CD14-positive monocyte (primary cell): Measurements from ENCODE around the gene YPEL4. TPM values are rescaled to one million over a fixed set of nuclear protein-coding genes. Genes with fewer than 3 reads are reported as not detected.

Experiments
- DNase-seq, 3 donors: peaks; one replicate each; pipeline ENCODE4 v3.0.0-alpha.2; 2011 to 2022
- H2AFZ ChIP-seq: 2 replicates; pipeline ENCODE4 v1.6.0; 2012; ENCODE audit warnings: mild to moderate bottlenecking, low read depth, low read length, inconsistent platforms; ENCODE audit not compliant: insufficient read depth, poor library complexity, severe bottlenecking
- H3K27ac ChIP-seq, 2 donors: 1 replicate in 1 of 2; 2 replicates in 1 of 2; pipeline ENCODE4 v1.5.1; 2012 to 2013; ENCODE audit warnings: low read length in 2 of 2, control low read depth in 1 of 2, inconsistent platforms in 1 of 2, low read depth in 1 of 2, mild to moderate bottlenecking in 1 of 2
- H3K27me3 ChIP-seq, 2 donors: one replicate each; pipeline versions ENCODE4 v1.6.0 to v1.6.1; 2011 to 2013; ENCODE audit warnings: low read length in 2 of 2; ENCODE audit not compliant: control insufficient read depth in 2 of 2, insufficient read depth in 2 of 2
- H3K36me3 ChIP-seq, 2 donors: replicated peaks in 1 of 2; 1 replicate in 1 of 2; 2 replicates in 1 of 2; pipeline versions ENCODE4 v1.5.1 to v1.6.1; 2012 to 2013; ENCODE audit warnings: low read length in 2 of 2, control low read depth in 1 of 2, inconsistent platforms in 1 of 2, mild to moderate bottlenecking in 1 of 2; ENCODE audit not compliant: insufficient read depth in 2 of 2, control insufficient read depth in 1 of 2
- H3K4me1 ChIP-seq, 2 donors: 1 replicate in 1 of 2; 2 replicates in 1 of 2; pipeline versions ENCODE4 v1.5.1 to v1.6.1; 2012 to 2013; ENCODE audit warnings: low read length in 2 of 2, control low read depth in 1 of 2, inconsistent platforms in 1 of 2, mild to moderate bottlenecking in 1 of 2, moderate library complexity in 1 of 2; ENCODE audit not compliant: insufficient read depth in 2 of 2, control insufficient read depth in 1 of 2
- H3K4me2 ChIP-seq: replicated peaks from 2 replicates; pipeline ENCODE3; 2012; ENCODE audit warnings: low read length, moderate library complexity, mild to moderate bottlenecking; ENCODE audit not compliant: poor library complexity, severe bottlenecking; ENCODE audit errors: extremely low read depth
- H3K4me3 ChIP-seq, 3 experiments: fragments of 200-600 bp in 1 of 3; sonication (generic) in 1 of 3; replicated peaks in 1 of 3; 1 replicate in 2 of 3; 2 replicates in 1 of 3; pipeline ENCODE4 v1.5.1; 2011 to 2013; ENCODE audit warnings: low read length in 3 of 3, mild to moderate bottlenecking in 3 of 3, control low read depth in 2 of 3, low read depth in 2 of 3, inconsistent platforms in 1 of 3, moderate library complexity in 1 of 3
- H3K79me2 ChIP-seq: 2 replicates; pipeline ENCODE4 v1.6.0; 2012; ENCODE audit warnings: mild to moderate bottlenecking, control low read depth, inconsistent platforms, low read length, moderate library complexity; ENCODE audit not compliant: insufficient read depth
- H3K9ac ChIP-seq: 2 replicates; pipeline ENCODE4 v1.6.0; 2017; ENCODE audit warnings: low read length, mild to moderate bottlenecking; ENCODE audit not compliant: insufficient read depth, poor library complexity, severe bottlenecking
- H3K9me3 ChIP-seq, 2 donors: replicated peaks in 1 of 2; 1 replicate in 1 of 2; 2 replicates in 1 of 2; pipeline versions ENCODE4 v1.5.1 to v1.6.1; 2012 to 2013; ENCODE audit warnings: low read length in 2 of 2, control low read depth in 1 of 2; ENCODE audit not compliant: control insufficient read depth in 1 of 2, insufficient read depth in 1 of 2
- H4K20me1 ChIP-seq: 2 replicates; pipeline ENCODE4 v1.6.0; 2012; ENCODE audit warnings: mild to moderate bottlenecking, low read length, control low read depth, moderate library complexity; ENCODE audit not compliant: insufficient read depth
- H3K27ac Mint-ChIP-seq, 7 donors: one replicate each; pipeline ENCODE4 v1.8.0; 2020; ENCODE audit warnings: mild to moderate bottlenecking in 7 of 7, mixed read lengths in 7 of 7, moderate library complexity in 6 of 7, inconsistent platforms in 2 of 7
- H3K27me3 Mint-ChIP-seq, 3 donors: one replicate each; pipeline ENCODE4 v1.8.0; 2021 to 2022; ENCODE audit warnings: low read depth in 3 of 3, mild to moderate bottlenecking in 3 of 3, mixed read lengths in 3 of 3, moderate library complexity in 3 of 3, inconsistent platforms in 1 of 3
- H3K36me3 Mint-ChIP-seq, 2 donors: one replicate each; pipeline ENCODE4 v1.8.0; 2020; ENCODE audit warnings: mixed read lengths in 2 of 2, inconsistent platforms in 1 of 2, mild to moderate bottlenecking in 1 of 2
- H3K4me1 Mint-ChIP-seq: one replicate; pipeline ENCODE4 v1.8.0; 2020; ENCODE audit warnings: mild to moderate bottlenecking, mixed read lengths
- H3K4me3 Mint-ChIP-seq, 2 donors: one replicate each; pipeline ENCODE4 v1.8.0; 2020; ENCODE audit warnings: mild to moderate bottlenecking in 2 of 2, mixed read lengths in 2 of 2, moderate library complexity in 1 of 2
- H3K9me3 Mint-ChIP-seq, 7 donors: one replicate each; pipeline ENCODE4 v1.8.0; 2020 to 2022; ENCODE audit warnings: mixed read lengths in 7 of 7, mild to moderate bottlenecking in 6 of 7, moderate library complexity in 6 of 7, inconsistent platforms in 2 of 7
- CTCF ChIP-seq: fragments of 200-600 bp; IDR thresholded peaks from one replicate; pipeline ENCODE4 v1.8.0; 2022; ENCODE audit warnings: antibody characterized with exemption, mild to moderate bottlenecking
- WGBS: methylation state at CpG from one replicate; pipeline ENCODE4 v1.1.5; 2013; ENCODE audit warnings: missing lambda C conversion rate; ENCODE audit not compliant: insufficient coverage; 5-methylcytosine and 5-hydroxymethylcytosine counted together
- intact Hi-C, 2 donors: fragments of 100-400 bp; cut with micrococcal nuclease; formaldehyde crosslinking; loops; one replicate each; pipeline versions ENCODE4 v1.15.0 to v1.15.1; 2023
- polyA plus RNA-seq, 3 donors: library from polyadenylated mRNA; depleted of rRNA in 1 of 3; unstranded in 2 of 3; stranded (reverse) in 1 of 3; fragments of 300-500 nt in 2 of 3; fragments of >200 nt in 1 of 3; fragmentation: Illumina TruSeq in 2 of 3; gene quantifications; 1 replicate in 2 of 3; 2 replicates in 1 of 3; pipeline ENCODE4 v1.2.3, GENCODE V29; 2012 to 2021

The YPEL4 gene
- polyA plus RNA-seq, 3 donors, result 0.36 to 0.56 TPM; not detected in 1

GRCh38 chr11:57657194-57658022, 7.7 kb upstream of the YPEL4 start, which contains the start of gene CLP1:
TSS of gene CLP1 (plus strand) at chr11:57657762. CDS start at chr11:57659477, 1,715 bp downstream.
- H3K4me3 Mint-ChIP-seq, result peak within 1 kb of the TSS; percentile 86 to 99
- no peak for TF ChIP-seq CTCF
- H3K27me3 Mint-ChIP-seq, result peaks cover 0 to 3% (median 0%) of the 10 kb centered on the region in 3 donors
- DNase-seq, result peak; percentile 97 to 98 (median 97)
- WGBS, result under 1% methylated on average over 40 of the region's 45 CpGs
- peak within 1 kb of the TSS; percentile 91 to 97 (median 95) for H3K27ac Mint-ChIP-seq
- peak within 1 kb of the TSS; percentile 70 for H3K9ac ChIP-seq
- intact Hi-C loops, result loop anchor here in 1 of 2 donors (1.0 kb wide), 1 partner anchor 10 kb away; no protein-coding TSS in a partner anchor
- H3K4me2 ChIP-seq, result peak within 1 kb of the TSS; percentile 88
- peaks cover 27% of the 10 kb centered on the region for H3K4me1 Mint-ChIP-seq
- peaks cover 35 to 39% of the 10 kb centered on the region in 2 donors for H3K4me1 ChIP-seq
- H3K9me3 Mint-ChIP-seq, result no peaks in the 10 kb centered on the region
- H3K79me2 ChIP-seq, result peaks cover 39% of the 10 kb centered on the region
- H3K36me3 Mint-ChIP-seq, result peaks cover 29 to 33% of the 10 kb centered on the region in 2 donors
- no peaks in the 10 kb centered on the region for H3K27me3 ChIP-seq
- H3K36me3 ChIP-seq, result peaks cover 28 to 32% of the 10 kb centered on the region in 2 donors
- H3K27ac ChIP-seq, result peak within 1 kb of the TSS; percentile 61 to 88
- peaks cover 14% of the 10 kb centered on the region for H4K20me1 ChIP-seq
- H3K9me3 ChIP-seq, result no peaks in the 10 kb centered on the region
- peak within 1 kb of the TSS; percentile 70 to 98 (median 89) for H3K4me3 ChIP-seq
- peak within 1 kb of the TSS; percentile 99 for H2AFZ ChIP-seq

GRCh38 chr11:57656885-57657193, 7.1 kb upstream of the YPEL4 start:
- peaks cover 31% of the 10 kb centered on the region for H3K4me1 Mint-ChIP-seq
- no CpG with 5 or more reads among the region's 5 CpGs for WGBS
- H3K4me3 Mint-ChIP-seq, result peak overlapping the region; percentile 86 to 99
- H3K4me1 ChIP-seq, result peaks cover 38 to 41% of the 10 kb centered on the region in 2 donors
- peak overlapping the region; percentile 61 to 88 for H3K27ac ChIP-seq
- peaks cover 14% of the 10 kb centered on the region for H4K20me1 ChIP-seq
- no peak for TF ChIP-seq CTCF
- peaks cover 39% of the 10 kb centered on the region for H3K79me2 ChIP-seq
- H2AFZ ChIP-seq, result peak overlapping the region; percentile 99
- no peak for DNase-seq
- peaks cover 0 to 3% (median 0%) of the 10 kb centered on the region in 3 donors for H3K27me3 Mint-ChIP-seq
- peak overlapping the region; percentile 51 to 98 (median 89) for H3K4me3 ChIP-seq
- no peaks in the 10 kb centered on the region for H3K9me3 ChIP-seq
- no peaks in the 10 kb centered on the region for H3K9me3 Mint-ChIP-seq
- H3K4me2 ChIP-seq, result peak overlapping the region; percentile 88
- H3K36me3 Mint-ChIP-seq, result peaks cover 25 to 28% of the 10 kb centered on the region in 2 donors
- intact Hi-C loops, result loop anchor here in 1 of 2 donors (1.0 kb wide), 1 partner anchor 10 kb away; no protein-coding TSS in a partner anchor
- H3K27ac Mint-ChIP-seq, result peak overlapping the region; percentile 51 to 97 (median 93)
- H3K27me3 ChIP-seq, result no peaks in the 10 kb centered on the region
- peaks cover 23 to 27% of the 10 kb centered on the region in 2 donors for H3K36me3 ChIP-seq
- H3K9ac ChIP-seq, result peak overlapping the region; percentile 70
